K562 (cell line): ENCODE data around the gene ITGBL1. TPM values are rescaled to one million over a fixed set of nuclear protein-coding genes. Genes with fewer than 3 reads are reported as not detected.

Experiments used
- COPS2 ChIP-seq: fragments of 450-650 bp; conservative IDR thresholded peaks from 2 replicates; pipeline ENCODE4 v1.6.1; 2016; ENCODE audit warnings: mild to moderate bottlenecking, moderate library complexity
- ELF4 ChIP-seq: fragments of 450-650 bp; formaldehyde crosslinking; IDR thresholded peaks from 2 replicates; pipeline ENCODE4 v1.4.0; 2022; ENCODE audit warnings: missing genetic modification characterization
- FOXJ3 ChIP-seq: sonication (generic); formaldehyde crosslinking; IDR thresholded peaks from 2 replicates; pipeline ENCODE4 v1.4.0; 2020; ENCODE audit warnings: mild to moderate bottlenecking, missing genetic modification reagents
- HDAC6 ChIP-seq: IDR thresholded peaks from 2 replicates; pipeline ENCODE4 v1.6.1; 2012; ENCODE audit warnings: low read depth, mild to moderate bottlenecking, control low read depth, inconsistent platforms, low read length, moderate library complexity
- HMG20A ChIP-seq: fragments of 450-650 bp; formaldehyde crosslinking; conservative IDR thresholded peaks from 2 replicates; pipeline ENCODE4 v1.4.0; 2020; ENCODE audit warnings: mild to moderate bottlenecking, mixed read lengths
- MYBL2 ChIP-seq, 2 experiments: fragments of 450-650 bp in 1 of 2; sonication (generic) in 1 of 2; formaldehyde crosslinking in 1 of 2; IDR thresholded peaks; 2 replicates each; pipeline versions ENCODE4 v1.6.1 to v1.8.1; 2017 to 2022; ENCODE audit warnings: borderline replicate concordance in 1 of 2, inconsistent platforms in 1 of 2, low read depth in 1 of 2, mild to moderate bottlenecking in 1 of 2, missing genetic modification reagents in 1 of 2, moderate library complexity in 1 of 2
- NCOA6 ChIP-seq: fragments of 450-650 bp; IDR thresholded peaks from 2 replicates; pipeline ENCODE4 v1.6.1; 2017; ENCODE audit warnings: mild to moderate bottlenecking
- NR2F6 ChIP-seq: fragments of 450-650 bp; formaldehyde crosslinking; IDR thresholded peaks from 2 replicates; pipeline ENCODE4 v1.4.0; 2020; ENCODE audit warnings: mild to moderate bottlenecking
- PCBP1 ChIP-seq: fragments of 200-400 bp; formaldehyde crosslinking; IDR thresholded peaks from 2 replicates; pipeline ENCODE4 v1.6.1; 2018; ENCODE audit warnings: mild to moderate bottlenecking, low read depth, low read length; ENCODE audit not compliant: poor library complexity, severe bottlenecking
- PHB ChIP-seq: fragments of 250-450 bp; sonication (Bioruptor Pico); IDR thresholded peaks from 2 replicates; pipeline ENCODE4 v1.5.0; 2021
- PURB ChIP-seq: sonication (generic); formaldehyde crosslinking; IDR thresholded peaks from 2 replicates; pipeline ENCODE4 v1.9.0; 2021; ENCODE audit warnings: low read depth, mild to moderate bottlenecking, missing genetic modification reagents
- STAT5A ChIP-seq: IDR thresholded peaks from 2 replicates; pipeline ENCODE4 v1.6.1; 2012; ENCODE audit warnings: low read length, inconsistent platforms, borderline replicate concordance
- ZNF79 ChIP-seq: fragments of 250-450 bp; sonication (Bioruptor Pico); IDR thresholded peaks from 2 replicates; pipeline ENCODE4 v1.4.0; 2020; ENCODE audit warnings: low read depth, mild to moderate bottlenecking, moderate library complexity
- ZSCAN32 ChIP-seq: fragments of 450-650 bp; formaldehyde crosslinking; IDR thresholded peaks from 2 replicates; pipeline ENCODE4 v1.4.0; 2020; ENCODE audit warnings: mild to moderate bottlenecking, moderate library complexity
- polyA plus RNA-seq, 8 experiments: library from polyadenylated mRNA; depleted of rRNA in 4 of 8; stranded (reverse) in 5 of 8; unstranded in 3 of 8; fragments of >200 nt; fragmentation: Nextera tagmentation in 2 of 8; fragmentation: Illumina TruSeq in 1 of 8; extraction: Ambion mirVana in 2 of 8; extraction: Trizol in 1 of 8; gene quantifications; 2 replicates each; pipeline versions ENCODE4 v1.2.1 to v1.2.3, GENCODE V29; 2011 to 2014; ENCODE audit warnings: inconsistent platforms in 1 of 8, missing spikeins in 1 of 8
- total RNA-seq, 7 experiments: library from RNA; depleted of rRNA in 6 of 7; stranded (reverse); fragments of >200 nt in 6 of 7; fragmentation: Illumina TruSeq in 2 of 7; extraction: Trizol in 2 of 7; gene quantifications; 2 replicates each; pipeline versions ENCODE4 v1.2.1 to v1.2.3, GENCODE V29; 2011 to 2021; ENCODE audit warnings: low replicate concordance in 1 of 7
- TF ChIP-seq, protein P1 (sequence below): fragments of 450-650 bp; formaldehyde crosslinking; IDR thresholded peaks from 2 replicates; pipeline ENCODE4 v1.4.0; 2022; ENCODE audit warnings: mild to moderate bottlenecking, moderate library complexity

The ITGBL1 gene
- total and polyA plus RNA-seq, 9 of the 15 experiments (the other 6 are each of a cell fraction or from before 2014, with no cell fraction given), result 0.04 to 0.73 (median 0.32) TPM; not detected in 1

DNA sequence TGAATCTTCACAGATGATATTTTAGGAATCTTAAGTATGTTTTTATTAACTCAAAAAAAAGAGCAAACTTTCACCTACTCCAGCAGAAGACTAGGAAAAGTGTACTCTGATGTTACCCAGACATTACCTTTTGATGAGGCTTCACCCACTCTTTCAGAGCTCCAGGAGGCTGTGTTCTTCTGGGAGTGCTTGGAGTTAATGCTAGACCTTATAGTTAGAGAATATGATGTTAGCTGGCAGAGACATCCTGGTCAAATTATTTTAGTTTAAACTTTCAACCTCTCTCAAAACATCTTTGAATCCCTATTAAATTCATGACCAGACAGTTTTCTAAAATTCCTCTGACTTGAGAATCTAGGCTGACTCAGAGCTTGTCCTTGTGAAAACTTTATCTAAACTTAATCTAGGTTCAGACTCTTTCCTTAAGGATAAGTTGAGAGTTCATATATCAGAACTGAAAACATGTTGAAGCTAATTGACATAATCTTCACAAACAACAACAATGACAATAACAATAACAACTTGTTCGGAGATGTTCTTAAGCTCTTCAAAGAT lies 82.8 kb downstream of the ITGBL1 start (continued):
- no peak for TF ChIP-seq PCBP1
- no peak for TF ChIP-seq NR2F6
- no peak for TF ChIP-seq HDAC6
- no peak for TF ChIP-seq STAT5A
- no peak for TF ChIP-seq ZNF79 (CRISPR knock-in tag)
- TF ChIP-seq, protein P1, sequence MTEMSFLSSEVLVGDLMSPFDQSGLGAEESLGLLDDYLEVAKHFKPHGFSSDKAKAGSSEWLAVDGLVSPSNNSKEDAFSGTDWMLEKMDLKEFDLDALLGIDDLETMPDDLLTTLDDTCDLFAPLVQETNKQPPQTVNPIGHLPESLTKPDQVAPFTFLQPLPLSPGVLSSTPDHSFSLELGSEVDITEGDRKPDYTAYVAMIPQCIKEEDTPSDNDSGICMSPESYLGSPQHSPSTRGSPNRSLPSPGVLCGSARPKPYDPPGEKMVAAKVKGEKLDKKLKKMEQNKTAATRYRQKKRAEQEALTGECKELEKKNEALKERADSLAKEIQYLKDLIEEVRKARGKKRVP (CRISPR knock-in tag), result no peak
- TF ChIP-seq FOXJ3, result no peak
- TF ChIP-seq HMG20A (CRISPR knock-in tag), result no peak
- TF ChIP-seq ZSCAN32 (CRISPR knock-in tag), result no peak
- no peak for TF ChIP-seq MYBL2 (IDR thresholded peaks at IDR 0.05; ENCODE audit: low read depth)
- TF ChIP-seq MYBL2 (CRISPR knock-in tag; IDR thresholded peaks at IDR 0.05; ENCODE audit: borderline replicate concordance), result no peak
- no peak for TF ChIP-seq COPS2
- TF ChIP-seq ELF4 (CRISPR knock-in tag), result no peak
- no peak for TF ChIP-seq NCOA6
- no peak for TF ChIP-seq PHB (CRISPR knock-in tag)
- TF ChIP-seq PURB (CRISPR knock-in tag), result no peak
